Measurements from ENCODE around the gene CPT1A. TPM values are rescaled to one million over a fixed set of nuclear protein-coding genes. Genes with fewer than 3 reads are reported as not detected.

The CPT1A gene
- total RNA-seq, 3 donors from 2014 or later = 22.2 to 62.6 (median 30.4) TPM

DNA sequence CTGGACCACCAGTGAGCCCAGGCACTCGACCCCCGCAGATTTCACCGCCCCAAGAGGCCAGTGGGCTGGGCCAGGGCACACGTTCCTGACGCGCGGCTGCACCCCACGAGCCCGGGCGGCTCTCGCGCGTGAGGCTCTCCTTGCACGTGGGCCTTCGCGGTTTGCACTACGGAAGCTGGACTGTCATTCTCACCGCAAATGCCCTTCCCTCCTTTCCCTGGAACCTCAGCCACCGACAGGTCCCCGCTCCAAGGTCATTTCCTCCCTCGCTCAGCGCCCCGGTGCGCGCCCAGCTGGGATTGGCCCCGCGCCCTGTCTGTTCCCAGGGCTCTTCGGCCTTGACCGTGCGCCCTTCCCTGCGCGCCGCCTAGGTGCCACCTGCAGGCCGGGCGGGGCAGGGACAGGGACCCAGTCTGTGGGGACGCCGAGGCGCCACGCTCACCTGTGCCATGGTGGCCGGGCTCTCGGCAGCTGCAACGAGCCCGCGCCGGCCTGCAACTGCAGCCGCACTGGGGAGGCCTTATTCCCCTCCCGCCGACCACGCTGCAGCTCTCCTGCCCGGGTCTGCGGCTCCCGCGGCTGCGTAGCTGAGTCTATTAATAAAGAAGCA is 2.1 kb upstream of the CPT1A start:
- Histone ChIP-seq H3K27ac (peak overlapping the region in 1 of 2 donors; percentile 97), H3K4me1 (no peaks in the 10 kb centered on the region), H3K27me3 (no peaks in the 10 kb centered on the region), H3K4me3 (peak overlapping the region; percentile 71 to 84 (median 81)), H3K9me3 (no peaks in the 10 kb centered on the region), H3K36me3 (no peaks in the 10 kb centered on the region)
- peak; percentile 72 to 86 for DNase-seq (ENCODE audit: low spot score in 2 of 2)
- peak; percentile 52 to 83 (median 77) for TF ChIP-seq CTCF (IDR thresholded peaks at IDR 0.05)
- no peak for TF ChIP-seq POLR2A (IDR thresholded peaks at IDR 0.05)
- TF ChIP-seq POLR2AphosphoS5 (IDR thresholded peaks at IDR 0.05) = peak in 2 of 3 donors; percentile 20 to 67
- intact Hi-C loops (cut with DNase I; ENCODE audit: low total_unique reads) = no loop called here

DNA sequence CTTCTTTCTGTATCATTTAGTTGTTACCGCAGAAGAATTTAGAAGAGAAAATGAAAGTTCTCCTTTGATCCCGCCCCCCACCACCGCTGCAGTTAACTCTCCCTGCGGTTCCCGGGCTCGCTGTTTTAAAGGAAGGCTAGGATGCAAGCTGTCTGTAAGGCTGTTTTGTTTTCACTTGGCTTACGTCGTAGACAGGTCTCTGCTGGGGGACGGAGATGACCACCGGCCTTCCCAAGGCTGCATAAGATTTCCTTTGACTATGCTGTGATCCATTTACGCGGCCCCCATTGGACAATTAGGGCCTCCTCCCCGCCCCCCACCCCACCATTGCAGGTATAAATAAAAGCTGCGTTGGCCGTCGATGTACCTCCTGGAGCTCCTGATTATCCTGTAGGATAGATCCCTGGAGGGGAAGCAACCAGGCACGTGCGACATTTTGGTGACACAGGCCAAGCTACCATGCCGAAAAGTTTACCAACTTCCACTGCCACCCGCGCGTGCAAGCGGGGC is 1.4 kb upstream of the CPT1A start:
- peak overlapping the region; percentile 9 to 97 for H3K27ac ChIP-seq
- no peak for TF ChIP-seq POLR2AphosphoS5 (IDR thresholded peaks at IDR 0.05)
- no peak for TF ChIP-seq POLR2A (IDR thresholded peaks at IDR 0.05)
- TF ChIP-seq CTCF (IDR thresholded peaks at IDR 0.05) = no peak
- H3K36me3 ChIP-seq = no peaks in the 10 kb centered on the region
- H3K4me3 ChIP-seq = peak overlapping the region; percentile 71 to 84 (median 81)
- no peak for DNase-seq (ENCODE audit: low spot score in 2 of 2)
- intact Hi-C loops (cut with DNase I; ENCODE audit: low total_unique reads) = no loop called here
- H3K9me3 ChIP-seq = no peaks in the 10 kb centered on the region
- H3K4me1 ChIP-seq = peaks cover 0 to 6% of the 10 kb centered on the region in 2 donors
- no peaks in the 10 kb centered on the region for H3K27me3 ChIP-seq

DNA sequence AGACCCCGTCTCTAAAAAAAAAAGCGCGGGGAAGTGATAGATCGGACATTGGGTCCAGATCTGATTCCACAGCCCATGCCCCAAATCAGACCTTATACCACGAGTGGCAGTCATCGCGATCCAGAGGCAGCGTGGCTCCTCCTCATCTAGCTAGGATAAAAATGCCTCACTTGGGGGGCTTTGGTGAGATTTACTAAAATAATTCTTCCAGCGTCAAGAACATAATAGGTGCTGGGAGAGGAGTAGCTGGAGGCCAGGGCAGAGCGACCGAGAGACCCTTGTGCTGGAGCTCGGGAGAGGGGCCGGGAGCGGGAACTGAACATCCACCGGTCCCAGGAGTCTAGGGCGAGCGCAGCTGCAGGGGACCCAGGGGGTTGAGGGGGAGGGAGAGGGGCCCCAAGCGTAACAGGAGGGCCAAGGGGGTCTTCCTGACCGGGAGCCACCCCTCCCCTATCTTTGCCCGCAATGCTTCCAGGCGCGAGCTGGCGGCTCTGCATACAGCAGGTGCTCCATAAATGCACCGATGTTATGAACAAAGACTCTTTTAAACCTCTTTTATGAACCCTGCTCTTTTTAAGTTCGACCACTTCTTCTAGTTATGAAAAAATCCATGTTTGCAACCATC is 823 bp upstream of the CPT1A start:
- TF ChIP-seq CTCF (IDR thresholded peaks at IDR 0.05) (no peak), POLR2A (IDR thresholded peaks at IDR 0.05) (no peak), POLR2AphosphoS5 (IDR thresholded peaks at IDR 0.05) (no peak)
- H3K4me1 ChIP-seq = peaks cover 0 to 12% of the 10 kb centered on the region in 2 donors
- intact Hi-C loops (cut with DNase I; ENCODE audit: low total_unique reads) = no loop called here
- H3K27me3 ChIP-seq = no peaks in the 10 kb centered on the region
- H3K27ac ChIP-seq = peak overlapping the region; percentile 91 to 97
- DNase-seq (ENCODE audit: low spot score in 2 of 2) = no peak
- no peaks in the 10 kb centered on the region for H3K36me3 ChIP-seq
- no peaks in the 10 kb centered on the region for H3K9me3 ChIP-seq
- H3K4me3 ChIP-seq = peak overlapping the region; percentile 71 to 84 (median 81)

GRCh38 chr11:68840661-68841653 is 759 bp downstream of the CPT1A start:
- no peaks in the 10 kb centered on the region for H3K27me3 ChIP-seq
- no peaks in the 10 kb centered on the region for H3K9me3 ChIP-seq
- TF ChIP-seq POLR2A (IDR thresholded peaks at IDR 0.05) = no peak
- TF ChIP-seq CTCF (IDR thresholded peaks at IDR 0.05) = no peak
- peak in 1 of 3 donors; percentile 21 for TF ChIP-seq POLR2AphosphoS5 (IDR thresholded peaks at IDR 0.05)
- DNase-seq (ENCODE audit: low spot score in 2 of 2) = peak in 1 of 2 donors; percentile 28
- intact Hi-C loops (cut with DNase I; ENCODE audit: low total_unique reads) = no loop called here
- peaks cover 0 to 18% of the 10 kb centered on the region in 2 donors for H3K4me1 ChIP-seq
- peak overlapping the region; percentile 91 to 97 for H3K27ac ChIP-seq
- H3K36me3 ChIP-seq = no peaks in the 10 kb centered on the region
- H3K4me3 ChIP-seq = peak overlapping the region; percentile 71 to 84 (median 81)
